DOHH2 (cell line): ENCODE results near the gene REXO4.
A peak's percentile ranks its signal among the peaks of the same experiment; 100 is the strongest.

Experiments used
- H3F3A ChIP-seq: fragments of 200-600 bp; sonication (generic), shearing (Covaris generic); 2 replicates; pipeline ENCODE4 v1.6.0; 2016; ENCODE audit warnings: antibody characterized with exemption, mild to moderate bottlenecking; ENCODE audit not compliant: control insufficient read depth, insufficient read depth
- H3K27ac ChIP-seq: fragments of 200-600 bp; sonication (generic); 2 replicates; pipeline ENCODE4 v1.5.1; 2014; ENCODE audit warnings: low read depth, mild to moderate bottlenecking, low read length, moderate library complexity
- H3K27me3 ChIP-seq: fragments of 200-600 bp; sonication (generic); 2 replicates; pipeline ENCODE4 v1.6.1; 2014; ENCODE audit warnings: mild to moderate bottlenecking, low read length, mixed read lengths; ENCODE audit not compliant: control insufficient read depth
- H3K36me3 ChIP-seq: fragments of 200-600 bp; sonication (generic); 2 replicates; pipeline ENCODE4 v1.6.1; 2014; ENCODE audit warnings: mild to moderate bottlenecking, low read length, moderate library complexity, mixed read lengths; ENCODE audit not compliant: control insufficient read depth
- H3K4me1 ChIP-seq: fragments of 200-600 bp; sonication (generic); 2 replicates; pipeline ENCODE4 v1.6.1; 2014; ENCODE audit warnings: mild to moderate bottlenecking, low read length, mixed read lengths; ENCODE audit not compliant: control insufficient read depth
- H3K4me2 ChIP-seq: fragments of 200-600 bp; sonication (generic); 2 replicates; pipeline ENCODE4 v1.6.0; 2014; ENCODE audit warnings: mild to moderate bottlenecking, low read length, moderate library complexity
- H3K4me3 ChIP-seq: fragments of 200-600 bp; sonication (generic); 2 replicates; pipeline ENCODE4 v1.5.1; 2014; ENCODE audit warnings: mild to moderate bottlenecking, low read length, mixed read lengths
- H3K79me2 ChIP-seq: fragments of 200-600 bp; sonication (generic); 2 replicates; pipeline ENCODE4 v1.6.1; 2014; ENCODE audit warnings: mild to moderate bottlenecking, low read length, mixed read lengths; ENCODE audit not compliant: control insufficient read depth
- H3K9me2 ChIP-seq: fragments of 200-600 bp; sonication (generic); replicated peaks from 2 replicates; pipeline ENCODE4 v1.6.1; 2014; ENCODE audit warnings: mild to moderate bottlenecking, low read length, mixed read lengths; ENCODE audit not compliant: control insufficient read depth
- H3K9me3 ChIP-seq: fragments of 200-600 bp; sonication (generic); 2 replicates; pipeline ENCODE4 v1.6.1; 2014; ENCODE audit warnings: antibody characterized with exemption, low read length, mixed read lengths; ENCODE audit not compliant: control insufficient read depth, insufficient read depth
- H4K20me1 ChIP-seq: fragments of 200-600 bp; sonication (generic); 2 replicates; pipeline ENCODE4 v1.6.0; 2014; ENCODE audit warnings: low read depth, mild to moderate bottlenecking, antibody characterized with exemption, low read length, moderate library complexity; ENCODE audit not compliant: control insufficient read depth, insufficient read depth
- CTCF ChIP-seq: fragments of 200-600 bp; sonication (generic); IDR thresholded peaks from one replicate; pipeline ENCODE4 v1.5.1; 2014; ENCODE audit warnings: antibody characterized with exemption, mild to moderate bottlenecking, low read depth, low read length; ENCODE audit not compliant: poor library complexity, severe bottlenecking
- EZH2phosphoT487 ChIP-seq: fragments of 200-600 bp; sonication (generic); IDR thresholded peaks from 2 replicates; pipeline ENCODE4 v1.6.1; 2017; ENCODE audit warnings: borderline replicate concordance, mild to moderate bottlenecking, antibody characterized with exemption, low read length, moderate library complexity, mixed read lengths

Gene REXO4

GRCh38 chr9:133417541-133418461 is at the start of gene REXO4:
Gene REXO4, minus strand, starts transcription at chr9:133418010. Its CDS starts 166 bp downstream, at chr9:133417844.
- Histone ChIP-seq H3K27me3 (no peaks in the 10 kb centered on the region), H3K4me2 (peak within 1 kb of the TSS; percentile 74), H3K9me3 (no peaks in the 10 kb centered on the region), H3F3A (peaks cover 13% of the 10 kb centered on the region), H3K9me2 (no peaks in the 10 kb centered on the region), H3K79me2 (peaks cover 66% of the 10 kb centered on the region), H3K4me1 (peaks cover 54% of the 10 kb centered on the region), H3K27ac (peak within 1 kb of the TSS; percentile 53), H4K20me1 (peaks cover 11% of the 10 kb centered on the region; the same call in 1 of the 2 replicates), H3K4me3 (peak within 1 kb of the TSS; percentile 89), H3K36me3 (peaks cover 46% of the 10 kb centered on the region)
- no peak for TF ChIP-seq CTCF
- TF ChIP-seq EZH2phosphoT487 = no peak

GRCh38 chr9:133467101-133467500 is 49.3 kb upstream of the REXO4 start:
- H3K27me3 ChIP-seq = peaks cover 16% of the 10 kb centered on the region
- no peaks in the 10 kb centered on the region for H3K79me2 ChIP-seq
- H3K9me3 ChIP-seq = no peaks in the 10 kb centered on the region
- H3K27ac ChIP-seq = no peak overlapping the region
- peaks cover 2% of the 10 kb centered on the region; the same call in 1 of the 2 replicates for H3K4me1 ChIP-seq
- 0 out of 2 replicates have a peak, but pooled peaks cover 4% of the 10 kb centered on the region for H3F3A ChIP-seq
- no peak overlapping the region for H3K4me2 ChIP-seq
- H4K20me1 ChIP-seq = 0 out of 2 replicates have a peak, but pooled peaks cover 5% of the 10 kb centered on the region
- no peaks in the 10 kb centered on the region for H3K9me2 ChIP-seq
- TF ChIP-seq EZH2phosphoT487 (no peak), CTCF (no peak)
- H3K4me3 ChIP-seq = no peak overlapping the region
- H3K36me3 ChIP-seq = peaks cover 8% of the 10 kb centered on the region

- no peak overlapping the region for H3K4me2 ChIP-seq
- H3K9me3 ChIP-seq = no peaks in the 10 kb centered on the region
- H3K27ac ChIP-seq = no peak overlapping the region
- H3K9me2 ChIP-seq = no peaks in the 10 kb centered on the region
- no peaks in the 10 kb centered on the region for H3K79me2 ChIP-seq
- H4K20me1 ChIP-seq = 0 out of 2 replicates have a peak, but pooled peaks cover 10% of the 10 kb centered on the region
- H3K4me3 ChIP-seq = no peak overlapping the region
- H3F3A ChIP-seq = 0 out of 2 replicates have a peak, but pooled peaks cover 4% of the 10 kb centered on the region
- H3K4me1 ChIP-seq = peaks cover 9% of the 10 kb centered on the region
- no peaks in the 10 kb centered on the region for H3K36me3 ChIP-seq
- TF ChIP-seq EZH2phosphoT487 (no peak), CTCF (no peak)
- H3K27me3 ChIP-seq = peaks cover 20% of the 10 kb centered on the region
Measured at GRCh38 chr9:133465984-133466383, 48.2 kb upstream of the REXO4 start.
